ENCODE data around the gene CELSR1. TPM values are rescaled to one million over a fixed set of nuclear protein-coding genes. Genes with fewer than 3 reads are reported as not detected.

Gene CELSR1
- total RNA-seq, 1 experiment from 2014 or later = 5.7 TPM

DNA sequence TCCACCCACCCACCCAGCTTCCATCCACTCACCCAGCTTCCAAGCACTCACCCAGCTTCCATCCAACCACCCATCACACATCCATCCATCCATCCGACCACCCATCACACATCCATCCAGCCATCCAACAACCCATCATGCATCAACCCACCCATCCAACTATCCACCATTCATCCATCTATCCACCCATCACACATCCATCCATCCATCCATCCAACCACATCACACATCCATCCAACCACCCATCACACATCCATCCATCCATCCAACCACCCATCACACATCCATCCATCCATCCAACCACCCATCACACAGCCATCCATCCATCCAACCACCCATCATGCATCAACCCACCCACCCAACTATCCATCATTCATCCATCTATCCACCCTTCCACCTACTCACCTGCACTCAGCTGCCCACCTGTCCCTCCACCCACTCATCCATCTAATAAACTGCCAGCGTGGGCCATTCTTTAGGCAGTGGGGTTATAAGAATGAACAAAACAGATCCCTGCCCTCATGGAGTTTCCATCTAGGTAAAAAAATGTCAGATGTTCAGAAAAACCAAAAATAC lies 88.2 kb downstream of the CELSR1 start:
- DNase-seq (ENCODE audit: low spot score) = no peak

- no peak for DNase-seq (ENCODE audit: low spot score)
These were observed 89.1 kb downstream of the CELSR1 start for GRCh38 chr22:46448333-46448732.

DNA sequence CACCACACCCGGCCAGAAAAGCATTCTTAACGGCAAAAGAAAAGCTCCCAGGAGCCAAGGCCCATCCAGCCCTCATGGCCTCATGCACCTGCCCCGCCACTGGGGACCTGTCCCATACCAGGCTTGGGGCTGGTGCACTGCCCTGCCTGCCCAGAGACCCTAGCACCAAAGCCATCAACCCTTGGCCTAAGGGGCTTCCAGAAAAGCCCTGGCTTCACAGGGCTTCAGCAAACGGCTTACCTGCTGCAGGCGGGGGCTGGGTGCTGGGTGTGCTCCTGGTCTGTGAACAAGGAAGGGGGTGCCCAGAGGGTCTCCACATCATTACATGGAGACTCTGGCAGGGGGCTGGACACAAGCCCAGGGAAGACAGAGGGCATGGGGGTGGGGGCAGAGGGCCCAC lies 89.5 kb downstream of the CELSR1 start:
- DNase-seq (ENCODE audit: low spot score) = no peak

GRCh38 chr22:46446799-46447198 lies 90.6 kb downstream of the CELSR1 start:
- no peak for DNase-seq (ENCODE audit: low spot score)

DNA sequence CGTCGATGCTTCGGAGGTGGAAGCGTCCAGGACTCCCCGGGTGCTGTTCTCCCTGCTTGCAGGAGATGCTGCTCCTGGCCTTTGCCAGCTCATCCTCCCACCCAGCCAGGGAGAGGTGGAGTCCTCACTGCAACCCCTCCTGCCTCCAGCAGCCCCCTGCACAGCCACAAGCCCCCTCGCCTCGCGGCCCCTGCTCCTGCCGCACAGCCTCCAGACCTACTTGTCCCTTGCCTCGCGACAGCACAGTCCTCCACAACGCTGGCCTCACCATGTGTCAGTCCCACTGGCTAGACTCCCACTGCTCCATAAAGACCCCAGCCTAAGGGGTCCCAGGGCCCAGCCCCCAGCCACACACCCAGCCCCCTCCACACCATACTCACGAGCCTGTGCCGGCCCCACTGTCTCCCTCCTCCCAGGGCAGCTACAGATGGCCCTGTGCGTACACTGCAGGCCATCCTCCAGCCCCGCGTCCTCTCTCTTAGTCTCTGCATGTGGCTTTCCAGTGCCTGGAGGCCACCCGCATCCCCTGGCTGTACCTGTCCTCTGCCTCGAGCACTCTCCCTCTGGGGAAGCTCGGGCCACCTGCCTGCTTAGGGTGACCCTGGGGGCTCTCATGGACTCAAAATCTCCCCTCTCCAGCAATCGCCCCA lies 91.5 kb downstream of the CELSR1 start:
- no peak for DNase-seq (ENCODE audit: low spot score)

- DNase-seq (ENCODE audit: low spot score) = no peak
These were observed 93.0 kb downstream of the CELSR1 start for GRCh38 chr22:46444390-46444854.

- DNase-seq (ENCODE audit: low spot score) = no peak
These were observed 93.5 kb downstream of the CELSR1 start for GRCh38 chr22:46443850-46444389.

DNA sequence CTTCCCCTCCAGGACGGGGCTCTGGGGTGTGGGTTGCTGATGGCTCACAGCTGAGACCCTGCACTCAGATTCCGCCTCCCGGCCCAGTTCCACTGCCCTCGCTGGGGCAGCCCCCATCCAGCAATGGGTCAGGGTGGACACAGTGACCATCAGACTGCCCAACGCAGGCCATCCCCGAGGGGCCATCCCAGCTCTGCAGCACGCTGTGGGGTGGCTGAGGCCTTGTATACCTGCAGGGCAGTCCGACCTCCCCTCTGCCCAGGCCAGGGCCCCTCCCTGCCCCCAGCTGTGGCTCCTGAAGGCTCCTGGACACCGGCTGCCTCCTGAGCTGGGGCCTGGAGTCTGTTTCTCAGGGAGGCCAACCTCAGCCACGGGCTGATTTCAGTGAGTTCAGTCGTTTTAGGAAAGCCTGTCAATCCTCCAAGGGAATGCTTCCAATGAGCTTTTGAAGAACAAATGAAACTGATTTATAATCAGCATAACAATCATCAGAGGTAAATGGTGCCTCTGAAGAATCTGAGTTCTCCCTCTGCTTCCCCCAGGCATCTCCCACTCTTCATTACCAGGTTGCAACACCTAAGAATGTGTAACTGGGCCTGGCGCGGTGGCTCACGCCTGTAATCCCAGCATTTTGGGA lies 95.1 kb downstream of the CELSR1 start:
- no peak for DNase-seq (ENCODE audit: low spot score)

DNA sequence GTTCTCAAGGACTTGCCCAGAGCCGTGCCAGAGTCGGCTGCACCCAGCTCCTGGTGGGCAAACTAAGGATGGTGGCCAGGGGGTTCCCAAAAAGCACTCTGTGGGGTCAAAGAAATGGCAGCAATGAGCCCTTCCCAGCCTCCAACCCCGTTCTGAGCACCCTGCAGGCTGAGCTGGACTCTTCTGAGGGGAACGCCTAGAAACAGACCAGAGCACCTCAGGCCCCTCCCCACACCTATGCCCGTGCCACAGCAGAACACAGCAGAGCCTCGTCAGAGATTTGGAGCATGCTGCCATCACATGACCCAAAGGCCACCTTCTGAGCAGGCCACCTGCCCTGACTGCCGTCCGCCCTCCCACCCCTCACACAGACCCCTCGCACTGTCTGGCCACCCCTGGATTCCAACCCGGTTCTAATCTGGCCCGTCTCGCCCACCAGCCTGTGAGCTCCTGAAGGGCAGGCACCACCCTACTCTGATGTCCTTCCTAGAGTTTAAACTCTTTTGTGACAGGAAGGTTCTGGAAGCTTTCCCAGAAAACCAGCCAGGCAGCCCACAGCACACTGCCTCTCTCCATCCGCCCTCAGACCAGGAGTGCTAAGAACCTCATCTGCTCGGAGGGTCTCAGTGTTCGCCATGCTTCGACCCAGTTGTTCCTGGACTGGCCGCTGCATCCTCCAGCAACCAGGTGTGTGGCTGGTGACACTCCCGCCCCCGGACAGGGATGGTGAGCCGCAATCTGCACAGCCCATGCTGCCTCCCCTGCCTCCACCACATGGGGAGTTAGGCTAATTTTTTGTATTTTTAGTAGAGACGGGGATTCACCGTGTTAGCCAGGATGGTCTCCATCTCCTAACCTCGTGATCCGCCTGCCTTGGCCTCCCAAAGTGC lies 97.6 kb downstream of the CELSR1 start:
- DNase-seq (ENCODE audit: low spot score) = no peak

DNA sequence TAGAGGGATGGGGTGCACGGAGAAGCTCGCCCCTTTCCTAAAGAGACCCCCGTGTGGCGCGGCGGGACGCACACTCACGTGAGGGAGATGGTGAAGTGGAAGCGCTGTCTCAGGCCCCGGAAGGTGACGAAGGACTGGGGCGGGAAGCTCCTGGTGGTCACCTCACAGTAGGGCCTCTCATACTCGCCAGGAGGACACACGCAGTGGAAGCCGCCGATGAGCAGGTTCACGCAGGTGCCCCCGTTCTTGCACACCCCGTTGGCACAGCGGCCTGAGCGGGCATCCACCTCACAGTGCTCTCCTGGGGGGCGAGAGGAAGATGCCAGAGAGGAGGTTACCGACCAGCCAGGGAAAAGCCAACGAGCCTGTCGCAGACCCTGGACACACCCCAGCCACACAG lies 98.3 kb downstream of the CELSR1 start:
- no peak for DNase-seq (ENCODE audit: low spot score)

GRCh38 chr22:46437671-46438440 lies 99.6 kb downstream of the CELSR1 start:
- DNase-seq (ENCODE audit: low spot score) = no peak

- DNase-seq (ENCODE audit: low spot score) = no peak
These were observed 100.7 kb downstream of the CELSR1 start for GRCh38 chr22:46436595-46437175.

- no peak for DNase-seq (ENCODE audit: low spot score)
These were observed 104.1 kb downstream of the CELSR1 start for GRCh38 chr22:46433318-46433717.

DNA sequence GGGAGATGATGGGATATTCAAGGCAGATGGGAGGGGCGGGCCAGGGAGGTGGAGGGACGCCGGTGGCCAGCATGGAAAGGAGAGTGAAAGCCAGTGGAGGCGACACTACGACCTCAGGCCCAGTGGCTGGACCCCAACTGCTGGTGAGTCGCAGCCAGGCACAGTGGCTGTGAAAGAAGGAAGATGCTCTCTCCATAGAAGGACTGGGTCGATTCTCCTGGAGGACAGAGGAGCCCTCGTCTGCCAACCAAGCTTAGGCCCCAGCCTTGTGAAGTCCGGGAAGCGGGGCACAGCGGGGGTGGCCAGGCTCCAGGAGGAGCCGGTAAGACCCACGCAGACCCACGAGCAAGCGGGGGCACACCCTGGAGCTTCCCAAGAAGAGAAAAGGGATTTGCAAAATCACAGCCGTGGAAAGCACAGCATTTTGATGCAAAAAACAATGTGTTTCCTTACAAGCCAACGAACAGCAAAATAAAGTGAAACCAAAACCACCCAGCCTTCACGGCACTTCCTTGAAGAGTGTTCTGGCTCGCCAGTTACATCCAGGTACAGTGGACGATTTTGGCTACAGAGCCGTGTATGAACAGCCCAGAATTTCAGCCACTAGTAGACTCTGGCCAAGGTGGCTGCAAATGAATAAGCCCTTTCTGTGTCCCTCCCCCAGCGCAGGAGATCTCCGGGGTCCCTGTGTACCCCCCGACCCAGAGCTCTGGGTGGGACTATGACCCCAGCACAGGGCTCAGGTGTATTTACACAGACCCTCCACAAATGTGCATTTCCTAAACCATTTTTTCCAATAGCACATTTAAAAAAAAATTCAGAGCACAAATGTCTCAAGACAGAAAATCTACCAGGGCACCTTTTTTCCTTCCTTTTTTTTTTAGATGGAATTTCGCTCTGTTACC lies 105.0 kb downstream of the CELSR1 start:
- no peak for DNase-seq (ENCODE audit: low spot score)

- DNase-seq (ENCODE audit: low spot score) = no peak
These were observed 106.2 kb downstream of the CELSR1 start for GRCh38 chr22:46430961-46431838.

DNA sequence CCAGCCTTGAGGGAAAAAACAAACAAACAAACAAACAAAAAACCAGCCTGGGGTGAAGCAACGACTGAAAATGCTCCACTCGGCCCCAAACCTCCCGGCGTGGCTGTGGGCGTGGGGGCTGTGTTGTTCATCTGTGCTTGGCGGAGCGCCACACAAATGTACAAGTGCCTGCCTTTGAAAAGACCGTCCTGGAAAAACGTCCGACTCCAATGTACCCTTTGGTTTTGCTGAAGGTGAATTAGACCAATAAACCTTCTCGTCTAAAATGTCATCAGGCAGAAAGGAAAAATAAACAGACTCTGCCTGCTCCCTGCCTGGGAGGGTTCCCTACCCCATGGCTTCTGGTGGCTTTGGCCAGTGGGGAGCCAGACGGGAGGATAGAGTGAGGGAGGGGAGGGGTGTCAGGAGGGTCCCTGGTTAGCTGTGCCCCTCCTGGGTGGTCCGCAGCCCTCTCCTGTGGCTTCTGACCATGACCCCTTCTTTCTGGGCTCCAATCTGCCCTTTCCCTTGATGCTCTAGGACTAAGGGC lies 108.0 kb downstream of the CELSR1 start:
- no peak for DNase-seq (ENCODE audit: low spot score)

- DNase-seq (ENCODE audit: low spot score) = no peak
These were observed 108.7 kb downstream of the CELSR1 start for GRCh38 chr22:46428602-46429324.

DNA sequence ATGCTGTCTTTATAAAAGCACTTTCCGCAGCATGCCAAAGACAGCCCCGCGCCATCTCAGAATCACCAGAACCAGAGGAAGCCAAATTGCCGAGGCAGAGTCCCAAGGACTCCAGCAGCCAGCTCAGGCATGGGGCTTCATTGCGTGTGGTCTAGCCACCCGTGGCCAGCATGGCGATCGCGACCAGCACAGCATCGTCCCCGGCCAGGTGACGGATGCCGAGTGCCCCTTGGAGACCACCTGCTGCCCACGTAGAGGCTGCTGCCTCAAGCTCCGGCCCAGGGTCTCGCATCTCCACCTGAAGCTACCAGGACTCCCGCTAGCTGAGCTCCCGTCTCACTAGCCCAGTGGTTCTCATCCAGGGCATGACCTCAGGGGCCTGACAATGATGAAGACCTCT lies 109.2 kb downstream of the CELSR1 start:
- no peak for DNase-seq (ENCODE audit: low spot score)
